ENCODE results near the gene GPR37L1.

Gene GPR37L1

DNA sequence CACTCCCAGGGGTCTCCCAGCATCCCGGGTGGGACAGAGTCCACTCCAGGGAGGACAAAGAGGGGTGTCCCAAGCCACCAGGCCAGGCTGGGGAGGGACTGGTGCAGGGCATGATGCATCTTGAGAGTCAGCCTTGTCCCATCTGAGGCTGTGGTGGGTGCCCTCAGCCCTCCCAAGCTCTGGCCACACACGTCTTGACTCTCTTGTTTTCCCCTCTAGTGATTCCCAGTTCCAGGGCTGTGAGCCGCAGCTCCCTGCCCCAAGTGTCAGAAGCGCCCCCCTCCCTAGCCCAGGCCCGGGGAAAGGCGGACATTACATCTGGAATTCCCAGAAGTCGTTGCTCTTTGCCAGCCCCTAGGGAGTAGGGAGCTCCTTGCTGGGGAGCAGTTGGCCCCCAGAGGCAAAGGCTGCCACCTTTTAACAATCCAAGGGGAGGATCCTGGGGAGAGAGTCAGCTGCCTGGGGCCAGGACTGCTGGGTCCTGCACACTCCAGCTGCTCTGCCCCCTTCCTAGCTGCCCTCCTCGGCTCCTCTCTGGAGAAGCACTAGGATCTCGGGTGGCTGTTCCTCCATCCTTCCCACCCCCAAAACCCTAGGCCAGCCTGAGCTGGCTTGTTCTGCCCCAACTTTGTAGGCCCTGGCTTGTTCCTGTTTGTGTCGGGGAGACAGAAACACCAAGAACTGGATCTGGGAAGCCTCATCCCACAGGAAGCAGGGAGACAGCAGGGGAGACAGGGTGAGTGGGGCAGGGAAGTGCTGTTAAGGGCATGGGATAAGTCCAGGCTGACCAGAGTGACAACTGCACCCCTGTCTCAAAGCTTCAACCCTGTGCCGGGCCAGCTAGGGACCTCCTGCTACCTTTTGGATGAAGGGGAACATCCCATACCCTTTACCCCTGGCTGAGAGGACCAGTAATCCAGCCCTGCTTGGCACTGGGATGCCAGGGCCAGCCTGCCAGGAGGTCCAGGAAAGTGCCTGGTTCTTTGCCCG lies 40.9 kb downstream of the GPR37L1 start:
- Histone ChIP-seq H3K9me3 (ENCODE audit: control insufficient read depth, insufficient read depth, low read depth, low read length) (no peaks in the 10 kb centered on the region), H3K27ac (ENCODE audit: extremely low read depth, low read depth, low read length) (no peak overlapping the region), H3K36me3 (ENCODE audit: control insufficient read depth in 2 of 2, insufficient read depth in 1 of 2, low read length in 2 of 2) (no peaks in the 10 kb centered on the region), H3K4me3 (ENCODE audit: low read depth, low read length) (no peak overlapping the region), H3K4me1 (ENCODE audit: control insufficient read depth, insufficient read depth, low read length) (no peaks in the 10 kb centered on the region)
- peak; percentile 76 for TF ChIP-seq ZIC2 (tag by site-specific recombination; IDR thresholded peaks at IDR 0.05)
- TF ChIP-seq ZSCAN30 (tag by site-specific recombination; IDR thresholded peaks at IDR 0.05) = no peak
- no peak for TF ChIP-seq PRDM6 (tag by site-specific recombination; IDR thresholded peaks at IDR 0.05)
- peak; percentile 85 for TF ChIP-seq GLIS1 (tag by site-specific recombination; IDR thresholded peaks at IDR 0.05)
- no peak for TF ChIP-seq ZNF707 (tag by site-specific recombination; IDR thresholded peaks at IDR 0.05)
- no peak for TF ChIP-seq ZNF521 (tag by site-specific recombination; IDR thresholded peaks at IDR 0.05)
- TF ChIP-seq ZNF341 (tag by site-specific recombination; IDR thresholded peaks at IDR 0.05; ENCODE audit: low read depth) = peak; percentile 78
- TF ChIP-seq RBAK (tag by site-specific recombination; IDR thresholded peaks at IDR 0.05) = no peak
- CTCF ChIA-PET = interaction anchor here (1.0 to 1.9 kb wide), 3 partner anchors 9 to 32 kb away, joined by 3 to 6 read pairs (median 3); no protein-coding TSS in a partner anchor
- POLR2A ChIA-PET = no interaction called here

DNA sequence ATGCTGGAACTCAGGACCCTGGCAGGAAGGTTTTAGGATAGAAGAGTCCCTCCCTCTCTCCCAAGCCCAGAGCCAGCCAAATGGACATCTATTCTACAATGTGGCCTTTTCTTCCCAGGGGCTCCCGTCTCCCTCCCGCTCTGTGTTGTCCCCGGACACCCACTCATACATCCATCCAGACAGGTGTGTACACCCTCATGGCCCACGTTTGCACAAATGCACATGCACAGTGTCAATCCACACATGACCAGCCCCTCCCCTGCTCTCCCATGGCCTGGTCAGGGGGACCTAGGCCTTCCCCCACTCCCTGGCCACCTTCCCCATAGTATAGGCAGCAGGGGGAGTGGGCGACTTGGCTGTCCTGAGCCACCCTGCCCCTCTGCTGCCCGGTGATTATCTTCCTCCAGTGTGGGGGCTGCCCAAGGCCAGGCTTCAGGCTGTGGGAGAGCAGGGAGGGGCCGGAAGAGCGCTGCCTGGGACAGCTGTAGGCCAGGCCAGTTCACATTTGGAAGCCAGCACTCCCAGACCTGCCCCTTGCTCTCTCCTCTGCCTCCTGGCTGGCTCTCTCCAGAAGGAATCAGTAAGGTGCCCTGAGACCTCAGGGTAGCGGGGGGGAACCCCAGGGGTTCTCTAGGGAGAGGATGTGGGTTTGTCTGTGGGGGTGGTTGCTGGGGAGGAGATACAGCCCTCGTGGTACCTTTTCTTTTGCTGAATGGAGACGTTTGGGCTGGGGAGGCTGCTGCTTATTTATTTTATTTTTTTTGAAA lies 41.7 kb downstream of the GPR37L1 start:
- Histone ChIP-seq H3K36me3 (ENCODE audit: control insufficient read depth in 2 of 2, insufficient read depth in 1 of 2, low read length in 2 of 2) (no peaks in the 10 kb centered on the region), H3K4me1 (ENCODE audit: control insufficient read depth, insufficient read depth, low read length) (no peaks in the 10 kb centered on the region), H3K27ac (ENCODE audit: extremely low read depth, low read depth, low read length) (no peak overlapping the region), H3K9me3 (ENCODE audit: control insufficient read depth, insufficient read depth, low read depth, low read length) (no peaks in the 10 kb centered on the region), H3K4me3 (ENCODE audit: low read depth, low read length) (no peak overlapping the region)
- ChIA-PET POLR2A (no interaction called here), CTCF (interaction anchor here (0.6 kb wide), 1 partner anchor 62 kb away, joined by 4 read pairs; no protein-coding TSS in a partner anchor)
- peak; percentile 84 for TF ChIP-seq ZFHX2 (tag by site-specific recombination; conservative IDR thresholded peaks at IDR 0.05)
- TF ChIP-seq EGR2 (tag by site-specific recombination; IDR thresholded peaks at IDR 0.05; ENCODE audit: low read depth) = peak; percentile 91
- TF ChIP-seq GLIS1 (tag by site-specific recombination; IDR thresholded peaks at IDR 0.05) = peak; percentile 92
- no peak for TF ChIP-seq ZNF664 (tag by site-specific recombination; IDR thresholded peaks at IDR 0.05)
- no peak for TF ChIP-seq ZNF274 (IDR thresholded peaks at IDR 0.05; ENCODE audit: low read length)
- TF ChIP-seq ZNF274 (tag by site-specific recombination; IDR thresholded peaks at IDR 0.05; ENCODE audit: borderline replicate concordance) = no peak
- TF ChIP-seq ZNF544 (tag by site-specific recombination; IDR thresholded peaks at IDR 0.05) = no peak
- peak; percentile 84 for TF ChIP-seq ZNF341 (tag by site-specific recombination; IDR thresholded peaks at IDR 0.05; ENCODE audit: low read depth)

GRCh38 chr1:202165267-202165941 lies 42.7 kb downstream of the GPR37L1 start:
- POLR2A ChIA-PET = no interaction called here
- Histone ChIP-seq H3K4me1 (ENCODE audit: control insufficient read depth, insufficient read depth, low read length) (no peaks in the 10 kb centered on the region), H3K9me3 (ENCODE audit: control insufficient read depth, insufficient read depth, low read depth, low read length) (no peaks in the 10 kb centered on the region), H3K4me3 (ENCODE audit: low read depth, low read length) (no peak overlapping the region), H3K36me3 (ENCODE audit: control insufficient read depth in 2 of 2, insufficient read depth in 1 of 2, low read length in 2 of 2) (no peaks in the 10 kb centered on the region), H3K27ac (ENCODE audit: extremely low read depth, low read depth, low read length) (no peak overlapping the region)
- CTCF ChIA-PET = interaction anchor here (0.6 kb wide), 2 partner anchors 63 to 653 kb away, joined by 3 to 4 read pairs; no protein-coding TSS in a partner anchor
- TF ChIP-seq ZNF398 (tag by site-specific recombination; IDR thresholded peaks at IDR 0.05) (no peak), ZFHX2 (tag by site-specific recombination; conservative IDR thresholded peaks at IDR 0.05) (peak; percentile 75), ZNF157 (tag by site-specific recombination; IDR thresholded peaks at IDR 0.05) (no peak), ZNF830 (tag by site-specific recombination; IDR thresholded peaks at IDR 0.05; ENCODE audit: low read depth) (no peak), EGR2 (tag by site-specific recombination; IDR thresholded peaks at IDR 0.05; ENCODE audit: low read depth) (peak; percentile 87), ZNF433 (tag by site-specific recombination; IDR thresholded peaks at IDR 0.05; ENCODE audit: low read depth) (no peak), ZNF366 (tag by site-specific recombination; conservative IDR thresholded peaks at IDR 0.05) (no peak), ZNF114 (tag by site-specific recombination; IDR thresholded peaks at IDR 0.05) (no peak), ZNF133 (tag by site-specific recombination; IDR thresholded peaks at IDR 0.05) (no peak), ZNF514 (tag by site-specific recombination; IDR thresholded peaks at IDR 0.05) (no peak), ZNF24 (tag by site-specific recombination; IDR thresholded peaks at IDR 0.05) (no peak)
